Duodenal mucosa (tissue), 2 donors: ENCODE data around the gene ZBTB16.

Source experiments
- H3K27ac ChIP-seq: one replicate; pipeline ENCODE4 v1.7.0; 2013; ENCODE audit warnings: low read depth, low read length
- H3K27me3 ChIP-seq, 2 donors: one replicate each; pipeline ENCODE4 v1.7.0; 2013; ENCODE audit warnings: low read length in 2 of 2, control low read depth in 1 of 2; ENCODE audit not compliant: insufficient read depth in 2 of 2, control insufficient read depth in 1 of 2
- H3K36me3 ChIP-seq, 2 donors: one replicate each; pipeline ENCODE4 v1.7.0; 2013; ENCODE audit warnings: low read length in 2 of 2, control low read depth in 1 of 2; ENCODE audit not compliant: insufficient read depth in 2 of 2, control insufficient read depth in 1 of 2
- H3K4me1 ChIP-seq, 2 donors: one replicate each; pipeline ENCODE4 v1.7.0; 2013; ENCODE audit warnings: low read length in 2 of 2, control low read depth in 1 of 2; ENCODE audit not compliant: insufficient read depth in 2 of 2, control insufficient read depth in 1 of 2
- H3K4me3 ChIP-seq, 2 donors: one replicate each; pipeline ENCODE4 v1.7.0; 2013; ENCODE audit warnings: low read length in 2 of 2, low read depth in 1 of 2
- H3K9ac ChIP-seq, 2 donors: one replicate each; pipeline ENCODE4 v1.7.0; 2013; ENCODE audit warnings: low read length in 2 of 2, low read depth in 1 of 2
- H3K9me3 ChIP-seq, 2 donors: one replicate each; pipeline ENCODE4 v1.7.0; 2013; ENCODE audit warnings: low read length in 2 of 2, control low read depth in 1 of 2; ENCODE audit not compliant: control insufficient read depth in 1 of 2

The ZBTB16 gene

DNA sequence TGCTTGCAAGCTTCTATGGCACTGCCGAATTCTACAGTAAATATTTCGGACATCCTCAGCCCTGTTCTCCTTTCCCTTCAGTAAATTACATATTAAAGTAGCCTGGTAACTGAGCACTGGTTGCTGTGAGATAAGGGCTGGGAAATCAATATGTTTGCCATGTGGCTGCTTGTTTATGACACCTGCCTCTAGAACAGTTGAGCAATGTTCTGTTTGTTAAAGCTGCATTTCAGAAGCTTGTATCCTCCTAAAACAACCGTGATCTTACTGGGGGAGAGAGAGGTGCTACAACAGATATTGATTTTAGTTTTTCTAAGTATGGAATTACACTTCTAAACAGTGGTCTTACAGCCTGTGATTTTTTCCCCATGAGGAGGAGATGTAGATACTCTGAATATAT is 39.4 kb downstream of the ZBTB16 start:
- Histone ChIP-seq H3K9me3 (no peaks in the 10 kb centered on the region), H3K9ac (no peak overlapping the region), H3K4me1 (peaks cover 13 to 21% of the 10 kb centered on the region in 2 donors), H3K36me3 (no peaks in the 10 kb centered on the region), H3K27me3 (no peaks in the 10 kb centered on the region), H3K4me3 (no peak overlapping the region), H3K27ac (no peak overlapping the region)

DNA sequence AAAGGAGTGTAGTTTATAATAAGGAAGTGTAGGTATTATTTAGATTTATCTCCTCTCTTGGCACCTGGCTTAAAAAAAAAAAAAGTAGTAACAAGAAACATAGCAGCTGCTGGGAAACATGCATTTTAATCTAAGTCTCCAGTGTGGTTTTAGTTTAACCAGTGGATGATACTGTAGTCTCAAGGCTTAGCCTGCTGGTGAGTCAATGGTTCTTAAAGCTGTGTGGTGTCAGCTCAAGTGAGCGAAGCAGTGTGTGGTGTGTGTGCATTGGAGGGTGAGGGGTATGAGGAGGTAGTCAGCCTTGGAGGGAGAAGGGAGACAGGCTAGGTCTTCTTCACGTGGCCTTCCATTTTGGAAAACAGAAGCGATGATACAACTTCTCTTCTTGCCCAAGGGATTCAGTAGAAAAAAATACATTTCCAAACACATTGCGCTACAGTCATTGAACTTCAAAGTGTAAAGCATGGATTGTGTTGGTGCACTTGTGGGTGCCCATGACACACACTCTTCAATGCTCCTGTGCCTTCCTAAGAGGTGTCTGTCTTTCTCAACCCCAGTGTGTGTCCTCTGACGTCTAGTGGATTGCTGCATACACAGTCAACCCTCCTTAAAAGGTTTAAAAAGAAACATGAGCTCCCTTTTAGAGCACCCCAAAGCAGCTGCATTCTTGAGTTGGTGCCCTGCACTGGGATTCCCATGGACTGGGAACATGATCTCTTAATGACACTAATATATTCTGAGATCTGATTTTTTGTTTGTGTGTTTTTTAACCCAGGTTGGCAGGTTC is 40.1 kb downstream of the ZBTB16 start:
- no peak overlapping the region for H3K9ac ChIP-seq
- H3K27ac ChIP-seq = no peak overlapping the region
- H3K27me3 ChIP-seq = no peaks in the 10 kb centered on the region
- H3K9me3 ChIP-seq = no peaks in the 10 kb centered on the region
- H3K4me3 ChIP-seq = no peak overlapping the region
- H3K36me3 ChIP-seq = no peaks in the 10 kb centered on the region
- H3K4me1 ChIP-seq = peaks cover 20 to 21% of the 10 kb centered on the region in 2 donors

DNA sequence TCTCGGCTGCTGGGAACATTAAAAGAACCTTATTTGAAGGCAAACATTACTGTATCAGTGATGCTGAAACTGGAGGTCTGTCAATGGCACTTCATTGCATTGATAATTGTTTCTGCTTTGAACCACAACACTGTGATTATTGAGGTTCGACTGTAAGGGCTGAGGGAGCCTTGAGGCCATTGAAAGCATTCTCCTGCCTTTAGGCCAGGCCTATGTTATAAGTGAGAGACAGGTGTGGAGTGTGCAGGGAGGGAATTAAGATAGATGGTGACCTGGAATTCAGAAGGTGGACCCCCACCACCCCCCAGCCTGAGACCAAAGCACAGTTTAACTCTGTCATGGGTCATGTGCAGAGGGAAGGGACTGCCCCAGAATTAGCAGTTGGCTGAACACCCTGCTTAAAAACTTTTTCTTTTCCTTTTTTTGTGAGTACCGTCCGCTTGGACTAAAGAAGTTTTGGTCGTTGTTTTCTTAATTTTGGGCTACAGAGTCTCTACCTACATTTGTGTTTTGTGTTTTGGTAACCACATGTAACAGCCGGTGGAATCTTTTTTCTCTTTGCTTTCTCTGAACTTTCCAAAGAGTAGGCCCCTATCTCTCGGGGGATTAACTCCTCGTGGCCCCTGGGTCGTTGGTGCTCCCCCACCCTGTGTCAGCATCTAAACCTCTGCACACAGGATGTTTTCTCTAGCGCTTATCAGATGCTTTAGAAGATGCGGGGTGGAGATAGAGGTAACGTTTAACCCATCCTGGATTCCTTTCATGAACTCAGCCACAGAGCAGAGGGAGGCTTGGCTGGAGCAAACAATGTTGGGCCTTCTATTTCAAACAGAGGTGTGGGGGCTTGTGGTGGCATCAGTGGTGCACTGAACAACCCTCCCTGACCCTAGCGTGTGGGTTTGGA is 43.7 kb downstream of the ZBTB16 start:
- Histone ChIP-seq H3K27ac (no peak overlapping the region), H3K9ac (no peak overlapping the region), H3K4me3 (no peak overlapping the region), H3K9me3 (no peaks in the 10 kb centered on the region), H3K4me1 (peaks cover 20 to 21% of the 10 kb centered on the region in 2 donors), H3K36me3 (no peaks in the 10 kb centered on the region), H3K27me3 (no peaks in the 10 kb centered on the region)

DNA sequence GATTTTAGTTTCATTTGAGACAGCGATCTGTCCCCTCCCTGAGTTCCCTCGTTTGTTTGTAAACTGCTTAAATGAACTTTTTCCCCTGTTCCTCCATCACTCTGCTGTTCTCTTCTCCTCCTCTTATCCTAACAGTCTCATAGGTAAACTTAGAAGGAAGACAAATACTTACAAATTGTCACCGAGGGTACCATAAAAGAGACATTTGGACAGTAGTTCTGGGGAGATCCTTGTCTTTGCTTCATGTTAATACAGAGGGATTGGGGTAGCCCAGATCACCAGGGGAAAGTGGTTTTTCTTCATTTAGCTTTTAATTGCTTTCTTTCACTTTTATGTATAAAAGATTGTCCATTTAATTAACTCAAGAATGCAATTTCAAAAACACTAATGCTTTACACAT is 46.1 kb downstream of the ZBTB16 start:
- Histone ChIP-seq H3K36me3 (no peaks in the 10 kb centered on the region), H3K27me3 (peaks cover 0 to 5% of the 10 kb centered on the region in 2 donors), H3K27ac (no peak overlapping the region), H3K9me3 (no peaks in the 10 kb centered on the region), H3K4me1 (peaks cover 7 to 8% of the 10 kb centered on the region in 2 donors), H3K9ac (no peak overlapping the region), H3K4me3 (no peak overlapping the region)

DNA sequence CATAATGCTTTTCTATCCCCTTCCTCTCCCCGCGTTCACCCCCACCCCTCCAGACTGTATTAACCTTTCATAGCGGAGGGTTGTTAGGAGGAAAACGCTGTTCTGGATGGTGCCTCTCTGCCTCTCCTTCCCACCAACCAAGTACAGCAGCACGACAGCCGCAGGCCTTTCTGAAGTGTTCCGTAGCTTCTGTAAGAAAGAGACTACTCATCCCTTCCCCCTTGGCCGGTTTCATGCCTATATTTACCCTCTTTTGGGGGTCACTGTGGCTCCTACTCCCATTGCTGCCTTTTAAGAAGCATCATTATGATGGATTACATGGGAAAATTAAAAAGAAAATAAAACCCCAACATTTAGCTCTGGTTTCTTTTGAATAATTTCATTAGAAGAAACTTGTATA is 46.5 kb downstream of the ZBTB16 start:
- Histone ChIP-seq H3K27ac (no peak overlapping the region), H3K9me3 (no peaks in the 10 kb centered on the region), H3K36me3 (no peaks in the 10 kb centered on the region), H3K4me3 (no peak overlapping the region), H3K27me3 (peaks cover 0 to 5% of the 10 kb centered on the region in 2 donors), H3K4me1 (peaks cover 7 to 11% of the 10 kb centered on the region in 2 donors), H3K9ac (no peak overlapping the region)

DNA sequence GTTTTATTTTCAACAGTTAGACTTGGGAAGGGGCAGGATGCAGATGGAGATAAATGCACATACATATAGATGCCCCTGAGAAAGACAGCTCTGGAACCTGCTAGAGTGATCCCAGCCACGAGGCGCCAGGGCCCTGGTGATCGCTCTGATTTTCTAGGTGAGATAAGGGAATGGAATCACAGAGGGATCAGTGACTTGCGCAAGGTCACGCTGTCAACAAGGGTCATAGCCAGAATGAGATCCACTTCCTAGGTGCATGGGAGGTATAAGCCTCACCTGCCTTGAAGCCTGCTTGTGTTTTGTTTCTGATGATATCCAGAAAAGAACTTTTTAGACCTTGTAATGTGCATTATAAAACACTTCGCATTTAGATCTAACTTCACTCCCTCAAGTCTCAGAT is 47.5 kb downstream of the ZBTB16 start:
- Histone ChIP-seq H3K36me3 (no peaks in the 10 kb centered on the region), H3K9me3 (no peaks in the 10 kb centered on the region), H3K27me3 (peaks cover 0 to 5% of the 10 kb centered on the region in 2 donors), H3K4me1 (peaks cover 7 to 16% of the 10 kb centered on the region in 2 donors), H3K9ac (no peak overlapping the region), H3K27ac (no peak overlapping the region), H3K4me3 (no peak overlapping the region)

DNA sequence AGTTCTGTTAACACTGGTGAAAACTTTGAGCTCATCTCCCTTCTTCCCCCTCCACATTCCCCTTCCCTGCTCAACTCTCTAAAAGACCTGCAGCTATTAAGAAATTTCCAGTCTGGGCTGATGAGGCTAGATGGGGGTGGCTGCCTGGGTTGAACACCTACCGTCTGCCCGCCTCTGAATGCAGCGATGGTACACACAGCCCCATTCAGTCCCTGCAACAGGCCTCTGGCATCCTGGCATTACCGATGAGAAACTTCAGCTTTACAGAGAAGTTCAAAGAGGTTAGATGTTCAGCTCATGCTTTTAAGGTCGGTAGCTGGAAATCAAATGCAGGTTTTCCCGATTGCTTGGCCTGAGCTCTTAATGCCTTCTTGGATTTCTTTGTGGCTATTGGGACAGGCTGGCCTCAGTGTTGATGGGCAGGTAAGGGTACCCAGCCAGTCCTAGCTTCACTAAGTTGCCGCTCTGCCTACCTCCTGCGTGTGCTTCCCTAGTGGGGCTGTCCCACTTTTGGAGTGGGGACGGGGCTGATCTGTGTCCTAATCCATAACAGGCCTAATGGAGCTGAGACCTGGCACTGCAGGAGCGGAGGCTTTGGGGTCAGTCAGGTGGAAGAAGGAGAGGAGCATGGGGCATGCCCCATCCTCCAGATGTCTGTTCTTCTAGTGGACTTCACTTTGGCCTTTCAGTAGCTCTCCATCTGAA is 49.1 kb downstream of the ZBTB16 start:
- Histone ChIP-seq H3K4me3 (no peak overlapping the region), H3K4me1 (peaks cover 7 to 16% of the 10 kb centered on the region in 2 donors), H3K27me3 (peaks cover 0 to 5% of the 10 kb centered on the region in 2 donors), H3K27ac (no peak overlapping the region), H3K36me3 (no peaks in the 10 kb centered on the region), H3K9ac (no peak overlapping the region), H3K9me3 (no peaks in the 10 kb centered on the region)

DNA sequence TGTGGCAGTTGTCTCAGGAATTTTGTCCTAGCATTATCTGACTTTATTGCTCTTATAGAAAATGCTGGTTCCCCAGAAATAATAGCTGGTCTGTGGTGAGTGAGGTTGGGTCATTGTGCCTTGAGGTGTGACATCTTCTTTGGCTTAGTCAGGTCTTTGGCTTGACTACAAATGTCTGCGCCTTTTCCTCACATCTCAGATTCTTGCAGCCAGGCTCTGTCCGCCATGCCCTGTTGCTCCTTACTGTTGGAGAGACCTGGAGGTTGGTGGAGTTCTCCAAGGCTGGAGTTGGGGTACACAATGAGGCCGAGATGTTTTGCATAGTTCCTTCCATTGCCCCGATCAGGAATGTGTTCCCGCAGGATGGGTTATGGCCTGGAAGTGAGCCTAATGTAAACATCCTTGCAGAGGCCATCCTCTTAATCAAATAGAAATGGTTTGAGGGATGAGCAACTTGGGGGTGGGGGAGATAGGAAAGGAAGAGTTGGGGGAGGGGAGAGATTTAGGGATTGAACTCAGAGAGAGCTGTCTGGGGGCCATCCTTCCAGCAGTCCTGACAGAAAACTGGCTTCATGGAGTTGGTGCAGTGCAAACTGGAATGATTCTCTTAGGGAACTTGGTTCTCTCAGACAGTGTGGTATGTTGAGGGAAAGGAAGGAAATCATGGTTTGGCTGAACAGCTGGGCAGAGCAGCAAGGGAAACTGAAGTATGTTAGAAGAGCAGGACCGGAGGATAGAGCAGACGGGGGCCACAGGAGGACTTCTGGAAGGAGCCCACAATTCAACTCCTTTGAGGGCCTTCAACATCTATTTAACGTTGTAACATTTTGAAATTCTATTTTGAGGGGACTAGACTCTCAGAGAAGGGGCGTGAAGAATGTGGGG is 49.9 kb downstream of the ZBTB16 start:
- H3K4me3 ChIP-seq = no peak overlapping the region
- peaks cover 7 to 10% of the 10 kb centered on the region in 2 donors for H3K4me1 ChIP-seq
- H3K27me3 ChIP-seq = peaks cover 0 to 9% of the 10 kb centered on the region in 2 donors

DNA sequence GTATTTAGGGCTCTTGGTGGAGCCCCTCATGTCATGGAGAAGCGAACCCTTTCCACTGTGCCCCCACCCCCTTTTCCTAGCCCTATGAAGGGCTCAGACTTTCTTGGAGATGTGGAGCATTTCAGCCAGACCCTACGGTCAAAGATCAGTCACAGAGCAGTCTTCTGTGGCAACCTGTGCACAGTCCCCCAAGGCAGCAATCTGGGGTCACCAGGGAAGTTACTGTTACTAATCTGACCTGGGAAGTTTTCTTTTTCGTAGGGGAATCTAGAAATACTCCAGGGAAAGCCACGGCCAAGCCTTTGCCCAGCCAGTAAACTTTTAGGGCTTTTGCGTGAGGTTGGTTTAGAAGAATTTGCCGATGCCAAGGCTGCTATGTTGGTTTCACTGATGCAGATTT is 50.6 kb downstream of the ZBTB16 start:
- no peak overlapping the region for H3K9ac ChIP-seq
- no peaks in the 10 kb centered on the region for H3K36me3 ChIP-seq
- H3K27me3 ChIP-seq = peaks cover 0 to 9% of the 10 kb centered on the region in 2 donors
- peaks cover 7 to 8% of the 10 kb centered on the region in 2 donors for H3K4me1 ChIP-seq
- H3K27ac ChIP-seq = no peak overlapping the region
- no peaks in the 10 kb centered on the region for H3K9me3 ChIP-seq
- H3K4me3 ChIP-seq = no peak overlapping the region

More for the DNA sequence above, 49.9 kb downstream of the ZBTB16 start:
- Histone ChIP-seq H3K27ac (no peak overlapping the region), H3K9me3 (no peaks in the 10 kb centered on the region), H3K9ac (no peak overlapping the region), H3K36me3 (no peaks in the 10 kb centered on the region)
